ENCODE data around the gene ZNF804A.

Gene ZNF804A

DNA sequence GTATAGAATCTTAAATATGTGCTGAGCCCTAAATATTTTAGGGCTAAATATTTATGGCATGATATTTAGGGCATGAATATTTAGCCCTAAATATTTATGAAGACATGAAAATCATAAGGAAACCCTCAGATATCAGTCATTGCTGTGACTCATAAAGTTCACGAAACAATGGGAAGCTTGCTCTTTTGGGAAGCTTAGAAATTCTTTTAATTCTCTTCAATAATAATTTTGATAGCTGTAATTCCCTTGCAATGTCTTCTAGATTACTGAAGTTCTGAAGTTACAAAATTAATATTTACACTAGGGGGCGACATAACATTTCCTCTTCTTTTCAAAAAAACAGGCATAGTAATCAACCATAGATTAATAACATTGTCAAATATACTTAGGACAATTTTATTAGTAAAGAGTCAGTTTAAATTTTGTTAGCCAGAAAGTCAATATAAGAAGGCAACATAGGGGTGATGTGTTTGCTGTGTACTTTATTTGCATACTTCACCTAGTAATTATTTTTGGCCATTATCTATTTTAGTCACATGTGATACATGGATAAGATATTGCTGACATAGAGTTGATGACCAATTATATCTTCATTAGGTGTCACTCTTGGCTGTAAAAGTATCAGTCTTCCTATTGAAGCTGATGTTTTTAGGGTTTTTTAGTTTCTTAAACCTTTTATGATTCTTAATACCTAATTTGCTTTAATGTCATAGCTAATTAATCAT lies 13.2 kb downstream of the ZNF804A start:
- no peak for DNase-seq (ENCODE audit: low spot score)

DNA sequence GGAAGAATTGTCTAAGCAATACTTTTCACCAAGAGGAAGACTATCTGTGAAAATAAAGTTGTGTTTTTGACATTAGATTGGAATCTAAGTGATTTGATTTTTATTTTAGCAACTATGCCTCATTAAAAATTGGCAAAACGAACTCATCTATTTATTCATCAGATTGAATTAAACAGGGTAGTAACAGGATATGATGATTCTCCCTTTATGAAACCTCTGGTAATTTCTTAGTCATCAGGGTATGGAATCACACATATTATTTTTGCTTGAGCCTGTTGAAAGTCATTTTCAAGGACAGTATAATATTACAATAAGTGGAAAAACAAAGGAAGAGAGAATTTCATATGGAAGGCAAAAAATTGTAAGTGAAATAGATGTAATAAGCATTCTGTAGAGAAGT lies 22.0 kb downstream of the ZNF804A start:
- DNase-seq (ENCODE audit: low spot score): no peak

DNA sequence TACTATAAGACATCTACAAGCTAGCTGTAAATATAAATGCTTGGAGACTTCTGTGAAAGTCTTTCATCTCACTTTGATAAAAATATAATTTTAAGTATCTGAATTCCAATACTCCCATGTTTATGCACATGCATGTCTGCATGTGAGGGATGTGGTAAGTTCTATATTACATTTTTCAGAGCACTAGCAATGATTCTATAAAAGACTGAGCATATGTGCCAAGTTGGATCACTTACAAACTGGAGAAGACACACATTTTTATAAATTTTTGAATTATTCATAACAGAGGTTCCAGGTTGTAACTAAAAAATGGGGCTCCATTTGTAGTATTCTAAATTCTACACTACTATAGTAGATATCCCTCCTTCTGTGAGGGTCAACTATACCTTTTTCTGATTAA lies 26.0 kb downstream of the ZNF804A start:
- DNase-seq (ENCODE audit: low spot score): no peak

DNA sequence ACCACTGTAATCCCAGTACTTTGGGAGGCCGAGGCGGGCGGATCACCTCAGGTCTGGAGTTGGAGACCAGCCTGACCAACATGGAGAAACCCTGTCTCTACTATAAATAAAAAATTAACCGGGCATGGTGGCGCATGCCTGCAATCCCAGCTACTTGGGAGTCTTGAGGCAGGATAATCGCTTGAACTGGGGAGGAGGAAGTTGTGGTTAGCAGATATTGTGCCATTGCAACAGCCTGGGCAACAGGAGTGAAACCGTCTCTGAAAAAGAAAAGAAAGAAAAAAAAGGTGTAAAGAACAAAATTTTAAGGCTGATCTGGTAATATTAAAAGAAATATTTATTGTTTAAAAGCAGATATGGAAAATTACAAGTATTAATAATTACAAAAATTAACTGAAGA lies 29.7 kb downstream of the ZNF804A start:
- DNase-seq (ENCODE audit: low spot score): no peak

DNA sequence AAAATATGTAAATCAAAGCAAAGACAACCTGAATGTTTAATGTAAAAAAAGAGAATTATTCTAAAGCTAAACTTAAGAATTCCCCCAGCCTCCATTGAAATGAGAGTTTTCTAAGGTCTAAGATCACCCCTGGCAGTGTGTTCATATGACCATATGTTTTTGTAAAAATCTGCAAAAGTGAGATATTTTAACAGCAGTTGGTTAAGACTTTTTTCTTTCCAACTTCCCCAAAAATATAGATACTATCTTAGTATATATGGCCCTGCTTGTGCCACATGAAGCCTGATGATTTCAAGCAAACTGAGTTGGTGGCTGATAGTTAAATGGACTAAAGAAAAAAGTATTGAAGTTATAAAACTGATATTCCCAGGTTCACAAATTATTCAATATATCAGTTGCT lies 35.4 kb downstream of the ZNF804A start:
- DNase-seq (ENCODE audit: low spot score): no peak

DNA sequence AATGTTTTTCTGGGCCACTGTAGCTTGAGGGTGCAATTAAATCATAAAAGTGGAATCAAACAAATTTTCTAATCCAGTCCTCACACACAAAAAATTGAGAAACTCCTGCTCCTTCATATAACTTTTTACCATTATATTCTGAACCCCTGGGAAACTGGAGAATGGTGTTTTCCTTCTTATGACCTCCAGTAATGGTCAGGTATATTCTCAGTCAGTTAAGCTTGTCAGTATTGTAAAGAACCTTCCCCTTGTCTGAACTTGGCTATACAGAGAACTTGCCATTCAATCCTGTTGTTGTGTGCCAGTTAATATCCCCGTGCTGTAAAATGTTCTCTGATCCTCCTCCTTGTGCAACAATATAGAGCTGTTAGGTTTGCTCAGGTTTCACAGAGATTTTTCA lies 39.5 kb downstream of the ZNF804A start:
- DNase-seq (ENCODE audit: low spot score): no peak

DNA sequence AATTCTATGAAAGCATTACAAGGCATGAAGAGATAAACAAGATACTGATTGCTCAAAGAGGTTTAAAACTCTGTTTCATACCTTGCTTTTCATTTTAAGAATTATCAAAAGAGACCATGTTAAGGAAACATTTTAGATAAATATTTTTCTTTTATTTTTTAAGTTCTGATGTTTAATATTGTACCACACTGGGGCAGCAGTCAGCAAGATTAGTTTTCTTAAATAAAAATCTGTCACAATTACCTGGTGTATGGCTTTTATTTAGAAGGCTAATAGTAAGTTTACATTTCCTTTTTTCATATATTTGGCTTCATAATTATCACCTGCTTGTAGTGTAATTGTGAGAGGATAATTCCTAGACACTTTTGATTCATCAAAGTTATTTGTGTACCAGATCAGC lies 46.4 kb downstream of the ZNF804A start:
- DNase-seq (ENCODE audit: low spot score): no peak

DNA sequence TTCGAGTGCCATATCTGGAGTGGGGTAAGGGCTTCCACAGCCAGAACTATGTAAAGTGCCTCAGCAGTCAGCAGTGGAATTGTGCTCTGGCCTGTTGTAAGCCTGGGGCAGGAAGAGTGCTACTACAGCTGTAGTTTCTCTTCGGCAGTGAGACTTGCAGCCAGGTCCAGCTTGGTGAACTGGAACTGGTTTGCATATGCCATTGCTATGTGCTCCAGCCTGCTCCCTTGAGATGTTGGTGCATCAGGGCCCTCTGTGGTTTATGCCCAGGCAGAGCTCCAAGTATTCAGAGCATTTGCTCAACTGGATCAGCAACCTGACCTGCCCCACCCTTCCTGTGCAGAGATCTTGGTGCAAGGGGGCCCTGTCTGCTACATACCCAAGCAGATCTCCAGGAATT lies 47.8 kb downstream of the ZNF804A start:
- no peak for DNase-seq (ENCODE audit: low spot score)

DNA sequence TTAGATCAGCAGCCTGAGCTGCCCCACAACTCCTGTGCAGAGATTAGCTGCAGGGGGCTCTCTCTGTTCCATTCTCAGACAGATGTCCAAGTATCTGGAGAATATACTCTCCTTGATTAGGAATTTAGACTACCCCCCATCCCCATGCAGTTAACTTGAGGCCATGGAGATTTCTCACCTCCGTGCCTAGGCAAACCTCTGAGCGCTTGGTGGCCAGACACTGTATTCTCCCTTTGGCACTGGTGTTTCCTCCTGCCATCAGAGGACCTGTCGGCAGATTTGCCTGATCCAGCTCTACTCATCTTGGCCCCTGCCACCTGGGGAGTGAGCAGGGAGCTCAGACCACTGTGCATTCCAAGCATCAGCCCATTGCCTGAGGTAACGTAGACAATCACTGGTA lies 48.3 kb downstream of the ZNF804A start:
- DNase-seq (ENCODE audit: low spot score): no peak

DNA sequence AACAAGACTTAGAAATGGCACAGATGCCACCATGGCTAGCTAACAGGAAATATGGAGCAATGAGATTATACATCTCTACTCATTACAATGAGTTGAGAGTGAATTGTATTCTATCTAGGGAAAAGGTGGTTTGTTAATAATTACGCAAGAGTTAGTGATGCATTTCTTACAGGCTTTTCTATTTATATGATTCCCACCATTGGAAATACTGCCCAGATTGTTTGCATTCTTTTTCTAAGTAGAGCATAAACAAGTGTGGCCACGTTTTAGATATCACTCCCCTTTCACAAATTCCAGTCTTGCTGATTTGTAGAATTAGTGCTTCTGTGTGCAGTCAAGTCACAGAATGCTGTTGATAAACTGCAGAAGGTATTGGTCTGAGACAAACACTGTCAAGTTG lies 56.6 kb downstream of the ZNF804A start:
- DNase-seq (ENCODE audit: low spot score): no peak

DNA sequence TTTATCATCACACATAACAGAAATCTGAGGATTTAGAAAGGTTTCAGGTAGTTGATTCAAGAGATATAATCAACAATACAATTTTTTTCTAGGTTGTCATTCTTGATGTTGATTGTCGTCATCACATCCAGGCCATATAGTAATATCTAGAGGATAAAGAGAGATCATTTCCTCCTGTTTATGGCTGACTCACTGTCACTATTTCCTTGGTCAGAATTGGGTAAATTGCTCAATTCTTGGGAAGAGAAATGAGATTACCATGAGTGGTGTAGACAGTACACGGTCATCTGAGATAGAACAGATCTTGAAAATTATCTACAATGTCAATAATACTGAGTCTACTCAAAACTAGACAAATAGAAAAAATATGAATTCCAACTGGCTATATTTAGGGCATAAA lies 78.8 kb downstream of the ZNF804A start:
- no peak for DNase-seq (ENCODE audit: low spot score)

DNA sequence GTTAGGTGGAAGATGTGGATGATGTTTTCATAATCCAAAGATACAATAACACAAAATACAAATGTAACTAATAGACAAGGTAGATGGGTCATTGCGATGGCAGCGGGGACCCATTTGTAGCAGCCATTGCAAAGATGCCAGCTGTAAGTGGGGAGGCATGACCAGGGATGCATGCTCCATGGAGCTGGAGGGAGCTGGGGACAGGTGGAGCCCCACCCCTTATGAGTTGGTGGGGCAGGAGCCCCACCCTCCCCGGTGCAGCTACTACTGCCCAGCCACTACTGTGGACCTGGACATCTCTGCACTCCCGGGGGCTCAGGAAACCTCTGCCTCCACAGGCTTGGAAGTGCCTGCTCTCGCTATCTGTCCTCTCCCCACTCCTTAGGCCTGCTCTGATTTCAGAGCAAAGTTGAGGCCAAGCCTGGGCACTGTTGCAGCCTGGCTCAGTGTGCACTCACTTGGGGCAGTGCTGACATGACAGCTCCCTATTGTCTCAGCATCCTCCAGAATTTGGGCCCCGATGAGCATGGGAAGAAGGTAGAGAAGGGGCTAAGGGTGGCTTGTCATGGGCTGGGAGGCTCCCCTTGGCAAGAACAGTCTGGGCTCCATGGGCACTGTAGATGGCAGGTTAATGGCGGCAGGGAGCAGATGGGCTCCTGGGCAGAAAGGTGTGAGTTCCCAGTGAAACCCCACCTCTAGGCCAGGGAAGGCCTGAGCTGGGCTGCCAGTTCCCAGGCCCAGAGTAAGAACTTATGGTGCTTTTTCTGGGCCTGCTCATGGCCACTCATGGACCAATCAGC lies 81.1 kb downstream of the ZNF804A start:
- no peak for DNase-seq (ENCODE audit: low spot score)

DNA sequence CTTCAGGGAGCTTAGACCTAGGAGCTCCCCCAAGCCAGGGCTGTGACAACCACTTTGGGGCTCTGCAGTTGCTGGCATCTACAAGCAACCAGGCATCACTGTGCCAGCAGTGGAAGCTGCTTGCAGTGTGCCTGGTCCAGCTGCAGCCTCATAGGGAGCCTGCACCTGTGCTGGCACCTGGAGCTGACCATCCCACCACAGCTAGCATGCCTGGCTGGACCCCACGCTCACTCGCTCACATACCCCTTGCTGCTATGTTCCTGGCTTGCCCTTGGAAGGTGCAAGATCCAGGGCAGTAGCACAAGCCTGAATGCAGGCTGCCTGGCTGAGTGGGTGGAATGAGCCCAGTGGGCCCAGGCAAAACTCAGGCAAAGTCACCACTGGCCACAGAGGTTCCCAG lies 82.5 kb downstream of the ZNF804A start:
- no peak for DNase-seq (ENCODE audit: low spot score)

DNA sequence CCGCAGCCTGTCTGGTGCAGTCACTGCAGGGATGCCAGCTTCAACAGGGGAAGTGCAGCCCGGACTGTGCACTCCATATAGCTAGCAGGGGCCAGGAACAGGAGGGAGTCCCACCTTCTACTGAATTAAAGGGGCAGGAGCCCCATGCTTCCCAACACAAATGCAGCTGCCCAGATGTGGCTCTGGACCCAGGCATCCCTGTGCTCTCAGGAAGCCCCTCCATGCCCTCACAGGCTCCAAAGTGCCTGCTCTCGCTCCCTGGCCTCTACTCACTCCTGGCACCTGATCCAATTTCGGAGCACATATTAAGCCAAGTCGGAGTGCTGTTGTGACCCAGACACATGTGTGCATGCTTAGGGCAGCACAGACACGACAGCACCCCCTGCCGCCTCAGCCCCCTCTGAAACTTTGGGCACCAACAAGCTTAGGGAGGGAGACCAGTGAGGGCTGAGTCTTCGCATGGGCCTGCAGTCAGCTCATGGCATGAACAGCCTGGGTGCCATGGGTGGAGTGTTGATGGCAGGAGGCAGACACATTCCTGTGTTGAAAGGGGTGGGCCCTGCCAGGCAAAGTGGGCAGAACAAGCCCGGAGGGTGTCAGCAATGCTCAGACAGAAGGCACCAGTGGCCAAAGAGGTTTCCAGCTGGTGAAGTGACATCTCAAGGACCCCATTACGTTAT lies 83.5 kb downstream of the ZNF804A start:
- DNase-seq (ENCODE audit: low spot score): no peak

DNA sequence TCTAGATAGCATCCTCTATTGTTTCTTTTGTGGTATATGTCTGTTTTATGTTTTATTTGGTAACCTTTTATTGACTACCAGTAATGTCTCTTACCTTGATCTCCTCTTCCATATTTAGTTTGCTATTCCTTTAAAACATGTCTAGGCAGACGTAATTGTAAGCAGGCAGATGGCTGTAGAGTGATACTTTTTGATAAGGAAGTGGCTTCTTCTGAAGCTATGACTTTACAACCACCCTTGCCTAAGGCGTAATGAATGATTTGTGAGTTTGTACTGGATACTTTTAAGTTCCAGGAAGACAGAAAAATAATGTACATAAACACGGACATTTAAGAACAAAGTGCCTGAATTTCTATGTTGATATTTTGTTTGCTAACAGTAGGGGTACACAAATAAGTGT lies 85.6 kb downstream of the ZNF804A start:
- DNase-seq (ENCODE audit: low spot score): no peak

- DNase-seq (ENCODE audit: low spot score): no peak
Observed at GRCh38 chr2:184685999-184686841, 87.9 kb downstream of the ZNF804A start.

DNA sequence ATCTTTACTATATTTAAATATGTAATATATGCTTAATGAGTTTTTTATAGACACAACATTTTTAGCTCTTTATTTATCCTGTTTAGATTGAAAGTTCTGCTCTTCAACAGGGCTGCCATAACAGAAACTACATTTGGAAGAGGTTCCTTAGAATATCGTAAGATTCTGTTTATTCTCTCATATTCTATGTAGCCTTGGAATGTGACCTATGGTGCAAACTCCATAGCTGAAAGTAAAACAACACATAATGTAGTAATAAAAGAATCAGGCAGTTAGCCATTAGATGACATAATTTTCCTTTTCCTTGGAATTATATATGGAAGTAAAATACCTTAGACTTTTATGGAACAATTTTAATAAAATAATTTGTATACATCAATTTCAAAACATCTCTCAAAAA lies 91.3 kb downstream of the ZNF804A start:
- DNase-seq (ENCODE audit: low spot score): no peak

GRCh38 chr2:184692141-184692734 lies 93.9 kb downstream of the ZNF804A start:
- DNase-seq (ENCODE audit: low spot score): no peak

- no peak for DNase-seq (ENCODE audit: low spot score)
Observed at GRCh38 chr2:184696644-184697043, 98.3 kb downstream of the ZNF804A start.

DNA sequence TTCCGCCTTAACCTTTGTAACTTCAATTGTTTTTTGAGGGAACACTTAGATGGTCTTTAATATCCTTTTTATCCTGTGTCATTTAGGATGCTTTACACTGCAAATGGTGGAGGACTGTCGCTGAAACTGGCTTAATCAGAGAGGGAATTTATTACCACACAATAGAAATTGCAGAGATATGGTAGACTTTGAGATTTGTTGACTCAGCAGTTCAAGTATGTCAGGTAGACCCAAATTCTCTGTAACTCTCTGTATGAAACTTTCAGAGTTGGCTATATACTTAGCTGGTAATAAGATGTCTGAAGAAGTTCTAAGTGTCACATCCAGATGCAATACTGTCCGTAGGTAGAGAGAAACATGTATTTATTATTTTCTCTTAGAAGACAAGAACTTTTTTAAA lies 100.1 kb downstream of the ZNF804A start:
- DNase-seq (ENCODE audit: low spot score): no peak

DNA sequence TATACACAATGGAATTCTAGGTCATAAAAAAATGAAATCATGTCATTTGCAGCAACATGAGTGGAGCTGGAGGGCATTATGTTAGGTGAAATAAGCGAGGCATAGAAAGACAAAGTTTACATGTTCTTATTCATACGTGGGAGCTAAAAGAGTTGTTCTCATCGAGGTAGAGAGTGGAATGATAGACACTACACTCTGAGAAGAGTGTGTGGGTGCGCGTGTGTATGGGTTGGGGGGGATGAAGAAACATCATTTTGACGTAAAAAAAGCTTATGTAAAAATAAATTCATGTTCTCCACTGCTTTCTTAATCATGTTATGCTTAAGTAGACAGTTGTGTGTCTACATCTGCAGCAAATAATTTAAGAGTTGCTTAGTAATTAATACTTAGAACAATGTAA lies 123.6 kb downstream of the ZNF804A start:
- no peak for DNase-seq (ENCODE audit: low spot score)

- DNase-seq (ENCODE audit: low spot score): no peak
Observed at GRCh38 chr2:184727813-184728212, 129.5 kb downstream of the ZNF804A start.

Data from CD4-positive, alpha-beta T cell treated with Interleukin-6 at 100 ng/mL for 8 hours (primary cell).